ENCODE data around the gene PISD.
A peak's percentile ranks its signal among the peaks of the same experiment; 100 is the strongest.

The PISD gene

GRCh38 chr22:31652088-31652487 is 9.9 kb downstream of the PISD start:
- DNase-seq: no peak

GRCh38 chr22:31651664-31652063 is 10.4 kb downstream of the PISD start:
- no peak for DNase-seq

GRCh38 chr22:31650391-31650790 is 11.6 kb downstream of the PISD start:
- DNase-seq: no peak

GRCh38 chr22:31647523-31648320 is 14.3 kb downstream of the PISD start:
- DNase-seq: no peak

GRCh38 chr22:31647066-31647465 is 14.9 kb downstream of the PISD start:
- no peak for DNase-seq

GRCh38 chr22:31646186-31647019 is 15.6 kb downstream of the PISD start:
- no peak for DNase-seq

GRCh38 chr22:31639436-31640039 is 22.5 kb downstream of the PISD start:
- DNase-seq: no peak

- DNase-seq: no peak
Observed at GRCh38 chr22:31637891-31638618, 24.0 kb downstream of the PISD start.

GRCh38 chr22:31637447-31637890 is 24.5 kb downstream of the PISD start:
- no peak for DNase-seq

- DNase-seq: no peak
Observed at GRCh38 chr22:31635638-31636306, 26.2 kb downstream of the PISD start.

- no peak for DNase-seq
Observed at GRCh38 chr22:31631436-31631835, 30.6 kb downstream of the PISD start.

GRCh38 chr22:31630331-31631329 is 31.4 kb downstream of the PISD start:
- peak; percentile 78 for DNase-seq

- DNase-seq: no peak
Observed at GRCh38 chr22:31629741-31630184, 32.3 kb downstream of the PISD start.

GRCh38 chr22:31628969-31629708 is 32.9 kb downstream of the PISD start:
- DNase-seq: no peak

- no peak for DNase-seq
Observed at GRCh38 chr22:31628362-31628761, 33.7 kb downstream of the PISD start.

GRCh38 chr22:31627223-31627731 is 34.7 kb downstream of the PISD start:
- no peak for DNase-seq

- DNase-seq: no peak
Observed at GRCh38 chr22:31626427-31627150, 35.4 kb downstream of the PISD start.

- DNase-seq: no peak
Observed at GRCh38 chr22:31625661-31626426, 36.2 kb downstream of the PISD start.
